HepG2 (cell line): ENCODE measurements around the gene CYP11A1. TPM values are rescaled to one million over a fixed set of nuclear protein-coding genes. Genes with fewer than 3 reads are reported as not detected.
A peak's percentile ranks its signal among the peaks of the same experiment; 100 is the strongest.

Experiments
- AKAP8 ChIP-seq: sonication (generic); formaldehyde crosslinking; IDR thresholded peaks from 2 replicates; pipeline ENCODE4 v1.5.1; 2020; ENCODE audit warnings: mild to moderate bottlenecking, missing genetic modification reagents
- CBX1 ChIP-seq: IDR thresholded peaks from one replicate; pipeline ENCODE4 v1.6.1; 2016; ENCODE audit warnings: antibody characterized with exemption, low read depth
- ELF4 ChIP-seq: sonication (generic); formaldehyde crosslinking; IDR thresholded peaks from 2 replicates; pipeline ENCODE4 v1.5.0; 2020; ENCODE audit warnings: missing genetic modification reagents, mild to moderate bottlenecking, moderate library complexity, borderline replicate concordance
- HMG20A ChIP-seq: IDR thresholded peaks from 2 replicates; pipeline ENCODE4 v1.6.1; 2016; ENCODE audit warnings: borderline replicate concordance
- JDP2 ChIP-seq: sonication (generic); formaldehyde crosslinking; IDR thresholded peaks from 2 replicates; pipeline ENCODE4 v1.8.1; 2022; ENCODE audit warnings: missing genetic modification reagents, borderline replicate concordance
- JUN ChIP-seq: sonication (generic); formaldehyde crosslinking; IDR thresholded peaks from 2 replicates; pipeline ENCODE4 v1.4.0; 2020; ENCODE audit warnings: mild to moderate bottlenecking, missing genetic modification reagents
- KLF11 ChIP-seq: IDR thresholded peaks from 2 replicates; pipeline ENCODE4 v1.6.1; 2016; ENCODE audit warnings: missing compliant biosample characterization
- MEF2D ChIP-seq: sonication (generic); formaldehyde crosslinking; IDR thresholded peaks from 2 replicates; pipeline ENCODE4 v1.5.1; 2020; ENCODE audit warnings: mild to moderate bottlenecking, missing genetic modification reagents
- MTA1 ChIP-seq: sonication (generic); formaldehyde crosslinking; IDR thresholded peaks from 2 replicates; pipeline ENCODE4 v1.4.0; 2020; ENCODE audit warnings: missing genetic modification reagents, mild to moderate bottlenecking, borderline replicate concordance
- NKX3-1 ChIP-seq: sonication (generic); formaldehyde crosslinking; IDR thresholded peaks from 2 replicates; pipeline ENCODE4 v1.5.0; 2020; ENCODE audit warnings: missing genetic modification reagents
- PRMT3 ChIP-seq: sonication (generic); formaldehyde crosslinking; IDR thresholded peaks from 2 replicates; pipeline ENCODE4 v1.8.1; 2022; ENCODE audit warnings: low read depth, mild to moderate bottlenecking, moderate library complexity, missing genetic modification reagents, borderline replicate concordance
- RBAK ChIP-seq: sonication (generic); formaldehyde crosslinking; IDR thresholded peaks from 2 replicates; pipeline ENCODE4 v1.5.1; 2020; ENCODE audit warnings: mild to moderate bottlenecking, missing genetic modification reagents
- RFX1 ChIP-seq: fragments of 450-650 bp; IDR thresholded peaks from 2 replicates; pipeline ENCODE4 v1.6.1; 2017
- SNAPC2 ChIP-seq: sonication (generic); formaldehyde crosslinking; IDR thresholded peaks from 2 replicates; pipeline ENCODE4 v1.8.1; 2022; ENCODE audit warnings: mild to moderate bottlenecking, missing genetic modification reagents
- polyA plus RNA-seq, 8 experiments: library from polyadenylated mRNA; depleted of rRNA in 3 of 8; stranded (reverse) in 7 of 8; unstranded in 1 of 8; fragments of >200 nt; fragmentation: Illumina TruSeq in 4 of 8; extraction: Trizol in 4 of 8; gene quantifications; 2 replicates each; pipeline versions ENCODE4 v1.2.1 to v1.2.3, GENCODE V29; 2011 to 2016; ENCODE audit warnings: low read depth in 4 of 8, missing spikeins in 1 of 8, mixed read lengths in 1 of 8; ENCODE audit not compliant: insufficient read depth in 1 of 8
- total RNA-seq, 5 experiments: library from RNA; depleted of rRNA; stranded (reverse); fragments of >200 nt; fragmentation: Illumina TruSeq; extraction: Trizol; gene quantifications; 2 replicates each; pipeline ENCODE4 v1.2.3, GENCODE V29; 2016; ENCODE audit warnings: low read depth in 1 of 5
- TF ChIP-seq, protein P1 (sequence below): sonication (generic); formaldehyde crosslinking; IDR thresholded peaks from 2 replicates; pipeline ENCODE4 v1.8.1; 2023; ENCODE audit warnings: mild to moderate bottlenecking, inconsistent platforms, moderate library complexity, missing genetic modification reagents, borderline replicate concordance
- TF ChIP-seq, protein P2 (sequence below), 2 experiments: sonication (generic) in 1 of 2; formaldehyde crosslinking in 1 of 2; IDR thresholded peaks; 2 replicates each; pipeline versions ENCODE4 v1.4.0 to v1.6.1; 2016 to 2020; ENCODE audit warnings: borderline replicate concordance in 1 of 2, low read depth in 1 of 2, mild to moderate bottlenecking in 1 of 2, missing genetic modification reagents in 1 of 2
- TF ChIP-seq, protein P3 (sequence below): IDR thresholded peaks from 2 replicates; pipeline ENCODE4 v1.4.0; 2020; ENCODE audit warnings: mild to moderate bottlenecking, missing genetic modification reagents
- TF ChIP-seq, protein P4 (sequence below): sonication (generic); formaldehyde crosslinking; IDR thresholded peaks from 2 replicates; pipeline ENCODE4 v1.4.0; 2020; ENCODE audit warnings: missing genetic modification reagents

CYP11A1 gene
- total and polyA plus RNA-seq, 2 of the 13 experiments (the other 11 are each of a cell fraction or from before 2014, with no cell fraction given), result 0.66 to 0.92 TPM

DNA sequence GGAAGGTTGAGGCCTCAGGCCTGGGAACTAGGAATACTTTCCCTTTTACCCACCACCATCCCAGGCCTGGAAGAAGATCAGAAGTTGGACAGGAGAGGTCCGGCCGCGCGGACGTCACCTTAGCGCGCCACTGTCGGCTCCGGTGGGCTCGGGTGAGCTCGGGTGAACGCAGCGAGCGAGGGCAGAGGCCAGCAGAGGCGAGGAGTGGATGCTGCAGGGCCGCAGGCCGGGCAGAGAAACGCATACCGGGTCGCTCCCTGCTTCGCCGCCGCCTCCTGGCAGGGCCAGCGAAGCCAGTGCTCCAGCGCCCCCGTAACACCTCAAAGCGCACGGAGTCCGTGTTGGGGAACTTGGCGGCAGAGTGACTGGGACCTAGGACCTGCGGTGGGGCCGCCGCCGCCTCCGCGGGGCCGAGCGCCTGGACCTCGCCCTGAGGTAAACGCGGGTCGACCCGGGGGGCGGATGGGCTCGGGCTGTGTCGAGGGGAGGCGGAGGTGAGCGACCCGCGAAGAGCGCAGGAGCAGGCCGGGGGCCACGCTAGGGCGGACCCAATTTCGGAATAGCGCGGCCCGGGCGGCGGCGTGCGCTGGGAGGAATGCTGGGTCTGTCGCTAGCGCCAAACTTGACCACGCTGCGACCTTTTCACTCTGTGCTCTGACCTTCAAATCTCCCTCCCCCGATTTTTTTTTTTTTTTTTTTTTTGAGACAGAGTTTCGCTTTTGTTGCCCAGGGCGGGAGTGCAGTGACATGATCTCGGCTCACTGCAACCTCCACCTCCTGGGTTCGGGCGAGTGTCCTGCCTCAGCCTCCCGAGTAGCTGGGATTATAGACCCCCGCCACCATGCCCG is 1.6 kb downstream of the CYP11A1 start (continued):
- TF ChIP-seq KLF11 (CRISPR knock-in tag) (no peak), RBAK (no peak), CBX1 (no peak), JDP2 (no peak), ELF4 (CRISPR knock-in tag) (no peak), MTA1 (CRISPR knock-in tag) (0 out of 2 replicates have a peak, but pooled peaks have one; percentile 46), NKX3-1 (CRISPR knock-in tag) (no peak), SNAPC2 (peak; percentile 83; the same call in 1 of the 2 replicates), RFX1 (no peak), JUN (CRISPR knock-in tag) (no peak), HMG20A (CRISPR knock-in tag) (no peak), PRMT3 (CRISPR knock-in tag) (no peak), MEF2D (CRISPR knock-in tag) (no peak), AKAP8 (CRISPR knock-in tag) (no peak)
- TF ChIP-seq, protein P1, sequence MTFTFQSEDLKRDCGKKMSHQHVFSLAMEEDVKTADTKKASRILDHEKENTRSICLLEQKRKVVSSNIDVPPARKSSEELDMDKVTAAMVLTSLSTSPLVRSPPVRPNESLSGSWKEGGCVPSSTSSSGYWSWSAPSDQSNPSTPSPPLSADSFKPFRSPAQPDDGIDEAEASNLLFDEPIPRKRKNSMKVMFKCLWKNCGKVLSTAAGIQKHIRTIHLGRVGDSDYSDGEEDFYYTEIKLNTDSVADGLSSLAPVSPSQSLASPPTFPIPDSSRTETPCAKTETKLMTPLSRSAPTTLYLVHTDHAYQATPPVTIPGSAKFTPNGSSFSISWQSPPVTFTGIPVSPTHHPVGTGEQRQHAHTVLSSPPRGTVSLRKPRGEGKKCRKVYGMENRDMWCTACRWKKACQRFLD (CRISPR knock-in tag), result no peak
- TF ChIP-seq, protein P2, sequence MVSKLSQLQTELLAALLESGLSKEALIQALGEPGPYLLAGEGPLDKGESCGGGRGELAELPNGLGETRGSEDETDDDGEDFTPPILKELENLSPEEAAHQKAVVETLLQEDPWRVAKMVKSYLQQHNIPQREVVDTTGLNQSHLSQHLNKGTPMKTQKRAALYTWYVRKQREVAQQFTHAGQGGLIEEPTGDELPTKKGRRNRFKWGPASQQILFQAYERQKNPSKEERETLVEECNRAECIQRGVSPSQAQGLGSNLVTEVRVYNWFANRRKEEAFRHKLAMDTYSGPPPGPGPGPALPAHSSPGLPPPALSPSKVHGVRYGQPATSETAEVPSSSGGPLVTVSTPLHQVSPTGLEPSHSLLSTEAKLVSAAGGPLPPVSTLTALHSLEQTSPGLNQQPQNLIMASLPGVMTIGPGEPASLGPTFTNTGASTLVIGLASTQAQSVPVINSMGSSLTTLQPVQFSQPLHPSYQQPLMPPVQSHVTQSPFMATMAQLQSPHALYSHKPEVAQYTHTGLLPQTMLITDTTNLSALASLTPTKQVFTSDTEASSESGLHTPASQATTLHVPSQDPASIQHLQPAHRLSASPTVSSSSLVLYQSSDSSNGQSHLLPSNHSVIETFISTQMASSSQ (IDR thresholded peaks at IDR 0.05; ENCODE audit: low read depth), result no peak
- TF ChIP-seq, protein P2 (CRISPR knock-in tag; IDR thresholded peaks at IDR 0.05; ENCODE audit: borderline replicate concordance), result 0 out of 2 replicates have a peak, but pooled peaks have one; percentile 20
- TF ChIP-seq, protein P3, sequence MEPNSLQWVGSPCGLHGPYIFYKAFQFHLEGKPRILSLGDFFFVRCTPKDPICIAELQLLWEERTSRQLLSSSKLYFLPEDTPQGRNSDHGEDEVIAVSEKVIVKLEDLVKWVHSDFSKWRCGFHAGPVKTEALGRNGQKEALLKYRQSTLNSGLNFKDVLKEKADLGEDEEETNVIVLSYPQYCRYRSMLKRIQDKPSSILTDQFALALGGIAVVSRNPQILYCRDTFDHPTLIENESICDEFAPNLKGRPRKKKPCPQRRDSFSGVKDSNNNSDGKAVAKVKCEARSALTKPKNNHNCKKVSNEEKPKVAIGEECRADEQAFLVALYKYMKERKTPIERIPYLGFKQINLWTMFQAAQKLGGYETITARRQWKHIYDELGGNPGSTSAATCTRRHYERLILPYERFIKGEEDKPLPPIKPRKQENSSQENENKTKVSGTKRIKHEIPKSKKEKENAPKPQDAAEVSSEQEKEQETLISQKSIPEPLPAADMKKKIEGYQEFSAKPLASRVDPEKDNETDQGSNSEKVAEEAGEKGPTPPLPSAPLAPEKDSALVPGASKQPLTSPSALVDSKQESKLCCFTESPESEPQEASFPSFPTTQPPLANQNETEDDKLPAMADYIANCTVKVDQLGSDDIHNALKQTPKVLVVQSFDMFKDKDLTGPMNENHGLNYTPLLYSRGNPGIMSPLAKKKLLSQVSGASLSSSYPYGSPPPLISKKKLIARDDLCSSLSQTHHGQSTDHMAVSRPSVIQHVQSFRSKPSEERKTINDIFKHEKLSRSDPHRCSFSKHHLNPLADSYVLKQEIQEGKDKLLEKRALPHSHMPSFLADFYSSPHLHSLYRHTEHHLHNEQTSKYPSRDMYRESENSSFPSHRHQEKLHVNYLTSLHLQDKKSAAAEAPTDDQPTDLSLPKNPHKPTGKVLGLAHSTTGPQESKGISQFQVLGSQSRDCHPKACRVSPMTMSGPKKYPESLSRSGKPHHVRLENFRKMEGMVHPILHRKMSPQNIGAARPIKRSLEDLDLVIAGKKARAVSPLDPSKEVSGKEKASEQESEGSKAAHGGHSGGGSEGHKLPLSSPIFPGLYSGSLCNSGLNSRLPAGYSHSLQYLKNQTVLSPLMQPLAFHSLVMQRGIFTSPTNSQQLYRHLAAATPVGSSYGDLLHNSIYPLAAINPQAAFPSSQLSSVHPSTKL (CRISPR knock-in tag), result no peak
- TF ChIP-seq, protein P4, sequence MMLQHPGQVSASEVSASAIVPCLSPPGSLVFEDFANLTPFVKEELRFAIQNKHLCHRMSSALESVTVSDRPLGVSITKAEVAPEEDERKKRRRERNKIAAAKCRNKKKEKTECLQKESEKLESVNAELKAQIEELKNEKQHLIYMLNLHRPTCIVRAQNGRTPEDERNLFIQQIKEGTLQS (CRISPR knock-in tag), result no peak
